AG10803 (cell line): ENCODE results near the gene CTXN2.

Source experiments
- DNase-seq: peaks from one replicate; pipeline ENCODE4 v3.0.0; 2010; ENCODE audit warnings: low read depth
- H3K4me3 ChIP-seq: 2 replicates; pipeline ENCODE4 v1.5.1; 2011; ENCODE audit warnings: mild to moderate bottlenecking, low read length, control low read depth
- CTCF ChIP-seq: conservative IDR thresholded peaks from 2 replicates; pipeline ENCODE4 v1.5.1; 2011; ENCODE audit warnings: mild to moderate bottlenecking, low read length, control low read depth, inconsistent platforms

CTXN2 gene

GRCh38 chr15:48191574-48192225, at the start of gene CTXN2:
Gene CTXN2 (plus strand): TSS chr15:48191665. CDS start chr15:48201301, 9,636 bp downstream.
- no peak for TF ChIP-seq CTCF
- no peak within 1 kb of the TSS for H3K4me3 ChIP-seq
- DNase-seq: no peak

GRCh38 chr15:48143856-48144255, 47.6 kb upstream of the CTXN2 start:
- no peak overlapping the region for H3K4me3 ChIP-seq
- DNase-seq: peak; percentile 7
- no peak for TF ChIP-seq CTCF

- no peak overlapping the region for H3K4me3 ChIP-seq
- no peak for TF ChIP-seq CTCF
- DNase-seq: peak; percentile 14
These were observed 46.6 kb upstream of the CTXN2 start for GRCh38 chr15:48144889-48145288.

- no peak overlapping the region for H3K4me3 ChIP-seq
- no peak for TF ChIP-seq CTCF
- peak; percentile 15 for DNase-seq
These were observed 45.5 kb upstream of the CTXN2 start for GRCh38 chr15:48145923-48146322.

GRCh38 chr15:48147358-48147757, 44.1 kb upstream of the CTXN2 start:
- no peak for TF ChIP-seq CTCF
- no peak for DNase-seq
- no peak overlapping the region for H3K4me3 ChIP-seq

GRCh38 chr15:48149858-48150257, 41.6 kb upstream of the CTXN2 start:
- no peak overlapping the region for H3K4me3 ChIP-seq
- no peak for TF ChIP-seq CTCF
- peak; percentile 56 for DNase-seq

- TF ChIP-seq CTCF: no peak
- no peak overlapping the region for H3K4me3 ChIP-seq
- DNase-seq: no peak
These were observed 37.9 kb upstream of the CTXN2 start for GRCh38 chr15:48153526-48153925.
